ENCODE measurements around the gene STAT3. TPM values are rescaled to one million over a fixed set of nuclear protein-coding genes. Genes with fewer than 3 reads are reported as not detected.
"Not testable (repeated sequence)": the region's sequence is repeated elsewhere in the genome, so short reads cannot be mapped to it uniquely, and the experiment has no call there.

The STAT3 gene
- total and polyA plus RNA-seq, 2 donors (not counting 1 experiment from before 2014, with no cell fraction given), result 50.1 to 140 TPM

GRCh38 chr17:42301022-42301421, 87.2 kb downstream of the STAT3 start:
- no peak overlapping the region for H3K27ac Mint-ChIP-seq
- no peaks in the 10 kb centered on the region for H3K79me2 ChIP-seq (ENCODE audit: control insufficient read depth, insufficient read depth, low read length)

GRCh38 chr17:42299913-42300312, 88.3 kb downstream of the STAT3 start:
- H3K4me2 ChIP-seq (replicated peaks; ENCODE audit: low read depth, low read length, poor library complexity, severe bottlenecking); ATAC-seq (ENCODE audit: low read depth); H4K20me1 ChIP-seq (ENCODE audit: control insufficient read depth, insufficient read depth, low read length, poor library complexity, severe bottlenecking); H3K4me1 ChIP-seq (ENCODE audit: control insufficient read depth in 2 of 2, insufficient read depth in 2 of 2, low read length in 2 of 2); H3K27me3 Mint-ChIP-seq; intact Hi-C loops (cut with micrococcal nuclease); H2AFZ ChIP-seq (ENCODE audit: insufficient read depth, low read depth, low read length, poor library complexity, severe bottlenecking); POLR2A ChIA-PET; H3K27ac ChIP-seq (ENCODE audit: low read length in 2 of 2); H3K27me3 ChIP-seq (replicated peaks in 1 of 4; ENCODE audit: control extremely low read depth in 1 of 4, control insufficient read depth in 3 of 4, insufficient read depth in 4 of 4, low read length in 3 of 4); H3K27ac Mint-ChIP-seq; H3K9ac ChIP-seq (ENCODE audit: low read length); H3K9me3 Mint-ChIP-seq (ENCODE audit: insufficient read depth); H3K79me2 ChIP-seq (ENCODE audit: control insufficient read depth, insufficient read depth, low read length); H3K4me3 Mint-ChIP-seq; DNase-seq; H3K9me3 ChIP-seq (ENCODE audit: control extremely low read depth in 1 of 3, control insufficient read depth in 2 of 3, insufficient read depth in 1 of 3, low read length in 2 of 3); H3K4me3 ChIP-seq (ENCODE audit: control extremely low read depth in 1 of 5, extremely low read depth in 1 of 5, insufficient read depth in 1 of 5, low read depth in 2 of 5, low read length in 4 of 5); H3K4me1 Mint-ChIP-seq: not testable (repeated sequence)
- CTCF ChIA-PET, result interaction anchor here (1.3 kb wide), 1 partner anchor 14 kb away, joined by 4 read pairs; no protein-coding TSS in a partner anchor
- peaks cover 0 to 67% of the 10 kb centered on the region in 2 experiments for H3K36me3 ChIP-seq (replicated peaks in 1 of 2; ENCODE audit: control extremely low read depth in 1 of 2, control insufficient read depth in 1 of 2, extremely low read depth in 1 of 2, insufficient read depth in 2 of 2, low read length in 1 of 2)
- WGBS (ENCODE audit: insufficient coverage), result no CpG with 5 or more reads among the region's 17 CpGs

More at GRCh38 chr17:42301022-42301421, 87.2 kb downstream of the STAT3 start:
- no peak overlapping the region for H3K4me3 ChIP-seq (ENCODE audit: control extremely low read depth in 1 of 5, extremely low read depth in 1 of 5, insufficient read depth in 1 of 5, low read depth in 2 of 5, low read length in 4 of 5)
- CTCF ChIA-PET, result interaction anchor here (1.3 kb wide), 1 partner anchor 12 kb away, joined by 4 read pairs; no protein-coding TSS in a partner anchor
- H4K20me1 ChIP-seq (ENCODE audit: control insufficient read depth, insufficient read depth, low read length, poor library complexity, severe bottlenecking), result no peaks in the 10 kb centered on the region
- H3K27ac ChIP-seq (ENCODE audit: low read length in 2 of 2), result no peak overlapping the region
- H3K27me3 ChIP-seq (replicated peaks in 1 of 4; ENCODE audit: control extremely low read depth in 1 of 4, control insufficient read depth in 3 of 4, insufficient read depth in 4 of 4, low read length in 3 of 4), result no peaks in the 10 kb centered on the region
- Mint-ChIP-seq H3K4me1 (no peaks in the 10 kb centered on the region), H3K27me3 (no peaks in the 10 kb centered on the region), H3K4me3 (no peak overlapping the region), H3K9me3 (ENCODE audit: insufficient read depth) (no peaks in the 10 kb centered on the region)
- H3K4me2 ChIP-seq (replicated peaks; ENCODE audit: low read depth, low read length, poor library complexity, severe bottlenecking), result no peak overlapping the region
- intact Hi-C loops (cut with micrococcal nuclease), result no loop called here
- no peaks in the 10 kb centered on the region for H3K9me3 ChIP-seq (ENCODE audit: control extremely low read depth in 1 of 3, control insufficient read depth in 2 of 3, insufficient read depth in 1 of 3, low read length in 2 of 3)
- no peak for TF ChIP-seq EZH2 (IDR thresholded peaks at IDR 0.05; ENCODE audit: borderline replicate concordance, insufficient read depth, low read depth, low read length, poor library complexity, severe bottlenecking)
- no peak for TF ChIP-seq CTCF (IDR thresholded peaks at IDR 0.05)
- ATAC-seq (ENCODE audit: low read depth) (no peak), DNase-seq (no peak)
- H3K36me3 ChIP-seq (replicated peaks in 1 of 2; ENCODE audit: control extremely low read depth in 1 of 2, control insufficient read depth in 1 of 2, extremely low read depth in 1 of 2, insufficient read depth in 2 of 2, low read length in 1 of 2), result peaks cover 0 to 65% of the 10 kb centered on the region in 2 experiments
- H3K9ac ChIP-seq (ENCODE audit: low read length), result no peak overlapping the region
- H2AFZ ChIP-seq (ENCODE audit: insufficient read depth, low read depth, low read length, poor library complexity, severe bottlenecking), result no peak overlapping the region
- WGBS (ENCODE audit: insufficient coverage), result 91% methylated on average over 9 of the region's 9 CpGs
- POLR2A ChIA-PET, result interaction anchor here (1.1 kb wide), 1 partner anchor 15 kb away, joined by 3 read pairs; no protein-coding TSS in a partner anchor
- no peaks in the 10 kb centered on the region for H3K4me1 ChIP-seq (ENCODE audit: control insufficient read depth in 2 of 2, insufficient read depth in 2 of 2, low read length in 2 of 2)

GRCh38 chr17:42299361-42299760, 88.9 kb downstream of the STAT3 start:
- CTCF ChIA-PET, result not testable (repeated sequence)
- H3K36me3 ChIP-seq (replicated peaks in 1 of 2; ENCODE audit: control extremely low read depth in 1 of 2, control insufficient read depth in 1 of 2, extremely low read depth in 1 of 2, insufficient read depth in 2 of 2, low read length in 1 of 2), result peaks cover 0 to 67% of the 10 kb centered on the region in 2 experiments

More at GRCh38 chr17:42299361-42299760, 88.9 kb downstream of the STAT3 start:
- H4K20me1 ChIP-seq (ENCODE audit: control insufficient read depth, insufficient read depth, low read length, poor library complexity, severe bottlenecking); H3K9me3 ChIP-seq (ENCODE audit: control extremely low read depth in 1 of 3, control insufficient read depth in 2 of 3, insufficient read depth in 1 of 3, low read length in 2 of 3); H3K4me1 ChIP-seq (ENCODE audit: control insufficient read depth in 2 of 2, insufficient read depth in 2 of 2, low read length in 2 of 2); H3K9me3 Mint-ChIP-seq (ENCODE audit: insufficient read depth); ATAC-seq (ENCODE audit: low read depth); H3K9ac ChIP-seq (ENCODE audit: low read length); H3K27ac ChIP-seq (ENCODE audit: low read length in 2 of 2); intact Hi-C loops (cut with micrococcal nuclease); H3K4me2 ChIP-seq (replicated peaks; ENCODE audit: low read depth, low read length, poor library complexity, severe bottlenecking); H3K27me3 Mint-ChIP-seq; H3K27me3 ChIP-seq (replicated peaks in 1 of 4; ENCODE audit: control extremely low read depth in 1 of 4, control insufficient read depth in 3 of 4, insufficient read depth in 4 of 4, low read length in 3 of 4); H2AFZ ChIP-seq (ENCODE audit: insufficient read depth, low read depth, low read length, poor library complexity, severe bottlenecking); H3K4me3 ChIP-seq (ENCODE audit: control extremely low read depth in 1 of 5, extremely low read depth in 1 of 5, insufficient read depth in 1 of 5, low read depth in 2 of 5, low read length in 4 of 5); H3K27ac Mint-ChIP-seq; H3K4me1 Mint-ChIP-seq; H3K4me3 Mint-ChIP-seq; DNase-seq; H3K79me2 ChIP-seq (ENCODE audit: control insufficient read depth, insufficient read depth, low read length); POLR2A ChIA-PET: not testable (repeated sequence)
- WGBS (ENCODE audit: insufficient coverage), result 97% methylated on average over 9 of the region's 10 CpGs

Data from B cell (primary cell).